Measurements from ENCODE around the gene KRT9. TPM values are rescaled to one million over a fixed set of nuclear protein-coding genes. Genes with fewer than 3 reads are reported as not detected.

Gene KRT9
- total RNA-seq, 2 experiments from 2014 or later, result not detected

- ChIA-PET CTCF (interaction anchor here (0.8 kb wide), 1 partner anchor 13 kb away, joined by 3 read pairs; no protein-coding TSS in a partner anchor), POLR2A (no interaction called here)
Observed at GRCh38 chr17:41520821-41521521, 50.9 kb downstream of the KRT9 start.

GRCh38 chr17:41519501-41520224 is 52.2 kb downstream of the KRT9 start:
- ChIA-PET POLR2A (no interaction called here), CTCF (no interaction called here)

- ChIA-PET CTCF (interaction anchor here (0.7 kb wide), 1 partner anchor 32 kb away, joined by 3 read pairs; no protein-coding TSS in a partner anchor), POLR2A (no interaction called here)
Observed at GRCh38 chr17:41518789-41519449, 52.9 kb downstream of the KRT9 start, which contains the start of gene KRT15. KRT15 (minus strand) TSS chr17:41518890; CDS start chr17:41518827, 63 bp downstream.

GRCh38 chr17:41518031-41518430 is 53.8 kb downstream of the KRT9 start:
- POLR2A ChIA-PET, result no interaction called here
- CTCF ChIA-PET, result interaction anchor here (0.5 kb wide), 1 partner anchor 131 kb away, joined by 3 read pairs; no protein-coding TSS in a partner anchor

- POLR2A ChIA-PET, result no interaction called here
- CTCF ChIA-PET, result no interaction called here
Observed at GRCh38 chr17:41516830-41517283, 55.0 kb downstream of the KRT9 start.

GRCh38 chr17:41516147-41516829 is 55.6 kb downstream of the KRT9 start:
- CTCF ChIA-PET, result no interaction called here
- POLR2A ChIA-PET, result no interaction called here

Other genes starting within 250 kb of the KRT9 start
- not detected for gene KRT33A, start 221.2 kb downstream of the KRT9 start, total RNA-seq
- gene KRT33B, start 202.2 kb downstream of the KRT9 start, total RNA-seq, result not detected
- gene KRT34, start 189.8 kb downstream of the KRT9 start, total RNA-seq, result not detected
- not detected for gene KRT31, start 174.5 kb downstream of the KRT9 start, total RNA-seq
- not detected for gene KRT37, start 147.5 kb downstream of the KRT9 start, total RNA-seq
- gene KRT38, start 131.1 kb downstream of the KRT9 start, total RNA-seq, result not detected
- not detected for gene KRT32, start 104.7 kb downstream of the KRT9 start, total RNA-seq
- gene KRT35, start 90.9 kb downstream of the KRT9 start, total RNA-seq, result not detected
- not detected for gene KRT36, start 82.1 kb downstream of the KRT9 start, total RNA-seq
- gene KRT13, start 66.4 kb downstream of the KRT9 start, total RNA-seq, result not detected
- not detected for gene KRT15, start 53.2 kb downstream of the KRT9 start, total RNA-seq
- gene KRT19, start 43.8 kb downstream of the KRT9 start, total RNA-seq, result not detected
- gene KRT14, start 14.8 kb upstream of the KRT9 start, total RNA-seq, result not detected
- gene KRT16, start 40.7 kb upstream of the KRT9 start, total RNA-seq, result not detected
- gene KRT17, start 52.5 kb upstream of the KRT9 start, total RNA-seq, result under 1 TPM in 1 of 2 experiments, not detected in 1; 0.27 TPM
- gene EIF1, start 116.8 kb upstream of the KRT9 start, total RNA-seq, result 1,000 to 10,000 TPM; 1,395 to 1,415 TPM
- not detected for gene GAST, start 140.3 kb upstream of the KRT9 start, total RNA-seq
- gene HAP1, start 162.6 kb upstream of the KRT9 start, total RNA-seq, result under 1 TPM; 0.10 to 0.25 TPM
- gene JUP, start 214.7 kb upstream of the KRT9 start, total RNA-seq, result under 1 TPM; 0.42 to 0.55 TPM
- 1 to 10 TPM; 3.3 to 3.7 TPM for gene P3H4, start 239.9 kb upstream of the KRT9 start, total RNA-seq
- gene FKBP10, start 240.9 kb upstream of the KRT9 start, total RNA-seq, result 1 to 10 TPM; 1.7 to 2.1 TPM